ENCODE data around the gene CCDC17. TPM values are rescaled to one million over a fixed set of nuclear protein-coding genes. Genes with fewer than 3 reads are reported as not detected.

CCDC17 gene
- total RNA-seq = 4.3 TPM

DNA sequence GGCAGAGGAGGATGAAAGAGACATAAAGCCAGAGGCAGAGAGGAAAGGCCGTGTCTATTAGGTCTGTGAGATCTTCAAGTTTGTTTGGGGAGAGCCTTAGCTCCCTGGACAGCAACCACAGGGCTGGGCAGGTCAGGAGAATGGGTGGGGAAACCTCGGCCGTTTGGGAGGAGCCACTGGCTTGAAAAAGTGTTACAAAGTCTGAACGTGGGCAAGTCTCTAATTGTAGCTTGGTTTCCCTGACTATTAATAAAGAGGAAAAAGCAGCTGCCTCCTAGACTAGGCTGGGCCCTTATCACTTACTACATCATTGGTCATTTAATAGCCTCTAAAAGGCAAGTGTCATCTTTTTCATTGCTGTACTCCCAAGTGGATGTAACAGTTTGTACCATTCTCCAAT, at the start of gene CCDC17:
TSS of gene CCDC17 (minus strand) at position 83 of the 400 bp plus-strand sequence. CDS start 145 bp downstream, outside the sequence.
- no peak for DNase-seq (ENCODE audit: low read depth in 2 of 3, low spot score in 2 of 3)

DNA sequence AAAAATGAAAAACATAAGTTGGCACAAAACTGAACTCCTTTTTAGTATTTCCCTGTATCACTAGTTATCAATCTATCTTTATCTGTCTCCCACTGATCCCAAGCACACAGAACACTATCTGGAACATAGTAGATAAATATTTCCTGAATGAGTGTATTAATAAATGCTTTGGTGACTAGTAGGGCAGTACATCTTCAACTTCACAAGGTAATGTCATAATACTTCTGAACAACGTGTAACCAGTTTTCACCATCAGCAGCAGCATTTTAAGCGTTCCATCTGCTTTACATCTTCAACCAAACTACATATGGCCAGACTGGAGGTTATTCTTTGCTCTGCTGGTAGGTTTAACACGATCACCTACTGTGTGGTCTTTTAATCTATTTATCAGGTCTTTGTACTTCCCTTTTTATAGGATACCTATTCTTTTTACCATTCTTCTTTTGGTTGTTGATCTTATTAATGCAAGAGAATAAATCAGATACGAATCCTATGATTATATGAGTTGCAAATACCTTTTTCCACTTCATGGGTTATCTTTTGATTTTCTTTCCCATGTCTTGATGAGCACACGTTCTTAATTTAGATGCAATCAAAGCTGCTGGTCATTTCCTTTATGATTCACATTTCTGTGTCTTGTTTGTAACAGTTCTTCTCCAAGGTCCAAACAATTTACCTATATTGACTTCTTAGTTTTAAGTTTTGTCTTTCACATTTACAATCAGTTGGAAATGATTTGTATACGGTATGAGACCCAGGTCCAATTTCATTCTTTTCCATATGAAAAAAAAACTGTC, 46.2 kb upstream of the CCDC17 start:
- no peak for DNase-seq (ENCODE audit: low read depth in 2 of 3, low spot score in 2 of 3)

- DNase-seq (ENCODE audit: low read depth in 2 of 3, low spot score in 2 of 3) = no peak
These were observed 45.5 kb upstream of the CCDC17 start for GRCh38 chr1:45669379-45669778.

DNA sequence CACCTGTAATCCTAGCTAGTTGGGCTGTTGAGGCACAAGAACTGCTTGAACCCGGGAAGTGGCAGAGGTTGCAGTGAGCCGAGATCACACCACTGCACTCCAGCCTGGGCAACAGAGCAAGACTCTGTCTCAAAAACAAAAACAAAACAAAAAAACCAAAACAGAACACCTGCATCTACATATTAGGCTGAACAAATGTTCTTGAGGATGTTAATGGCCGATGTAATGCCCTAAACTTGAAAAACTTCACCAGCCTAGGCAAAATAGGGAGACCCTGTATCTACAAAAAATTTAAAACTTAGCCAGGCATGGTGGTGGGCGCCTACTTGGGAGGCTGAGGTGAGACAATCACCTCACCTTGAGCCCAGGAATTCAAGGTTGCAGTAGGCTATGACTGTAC, 44.7 kb upstream of the CCDC17 start:
- no peak for DNase-seq (ENCODE audit: low read depth in 2 of 3, low spot score in 2 of 3)

GRCh38 chr1:45667321-45668111, 43.7 kb upstream of the CCDC17 start:
- no peak for DNase-seq (ENCODE audit: low read depth in 2 of 3, low spot score in 2 of 3)

GRCh38 chr1:45666836-45667235, 43.0 kb upstream of the CCDC17 start:
- DNase-seq (ENCODE audit: low read depth in 2 of 3, low spot score in 2 of 3) = no peak

- no peak for DNase-seq (ENCODE audit: low read depth in 2 of 3, low spot score in 2 of 3)
These were observed 36.5 kb upstream of the CCDC17 start for GRCh38 chr1:45660336-45660735.

- DNase-seq (ENCODE audit: low read depth in 2 of 3, low spot score in 2 of 3) = no peak
These were observed 35.4 kb upstream of the CCDC17 start for GRCh38 chr1:45659222-45659621.

DNA sequence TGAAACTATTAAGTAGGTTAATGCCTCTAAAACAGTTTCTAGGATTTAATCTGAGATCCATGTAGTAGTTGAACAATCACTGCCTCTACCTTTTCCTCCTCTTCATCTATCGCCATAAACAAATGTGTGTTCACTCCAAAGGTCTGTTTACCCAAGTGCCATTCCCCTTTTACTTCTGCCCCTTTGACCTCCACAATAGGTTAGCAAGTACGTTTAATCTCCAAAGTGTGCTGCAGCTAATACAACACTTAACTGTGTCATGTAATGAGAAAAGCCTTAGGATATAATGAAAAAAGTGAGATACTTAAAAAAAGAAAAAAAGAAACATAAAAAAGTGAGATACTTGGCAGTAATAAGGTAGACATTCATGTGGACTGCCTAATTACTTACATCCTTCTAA, 34.3 kb upstream of the CCDC17 start:
- no peak for DNase-seq (ENCODE audit: low read depth in 2 of 3, low spot score in 2 of 3)

DNA sequence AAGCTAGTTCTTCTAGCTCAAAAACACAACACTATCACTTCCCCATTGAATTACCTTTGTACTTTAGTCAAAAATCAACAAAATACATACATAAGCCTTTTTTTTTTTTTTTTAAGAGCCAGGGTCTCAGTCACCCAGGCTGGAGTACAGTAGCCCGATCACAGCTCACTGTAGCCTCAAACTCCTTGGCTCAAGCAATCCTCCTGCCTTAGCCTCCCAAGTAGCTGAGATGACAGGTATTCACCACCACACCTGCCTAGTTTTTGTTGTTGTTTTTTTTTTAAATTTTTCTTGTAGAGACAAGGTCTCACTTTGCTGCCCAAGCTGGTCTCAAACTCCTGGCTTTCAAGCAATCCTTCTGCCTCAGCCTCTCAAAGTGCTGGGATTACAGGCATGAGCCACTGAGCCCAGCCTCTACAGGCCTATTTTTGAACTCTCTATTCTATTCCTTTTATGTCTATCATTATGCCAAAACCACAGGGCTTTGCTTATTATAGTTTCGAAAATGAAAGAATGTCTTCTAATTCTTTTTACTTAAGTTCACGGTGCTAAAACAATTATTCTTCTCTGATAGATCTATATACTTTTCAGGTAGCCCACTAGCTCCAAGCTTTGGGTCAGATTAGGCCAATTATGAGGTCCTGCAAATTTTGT, 32.8 kb upstream of the CCDC17 start:
- no peak for DNase-seq (ENCODE audit: low read depth in 2 of 3, low spot score in 2 of 3)

DNA sequence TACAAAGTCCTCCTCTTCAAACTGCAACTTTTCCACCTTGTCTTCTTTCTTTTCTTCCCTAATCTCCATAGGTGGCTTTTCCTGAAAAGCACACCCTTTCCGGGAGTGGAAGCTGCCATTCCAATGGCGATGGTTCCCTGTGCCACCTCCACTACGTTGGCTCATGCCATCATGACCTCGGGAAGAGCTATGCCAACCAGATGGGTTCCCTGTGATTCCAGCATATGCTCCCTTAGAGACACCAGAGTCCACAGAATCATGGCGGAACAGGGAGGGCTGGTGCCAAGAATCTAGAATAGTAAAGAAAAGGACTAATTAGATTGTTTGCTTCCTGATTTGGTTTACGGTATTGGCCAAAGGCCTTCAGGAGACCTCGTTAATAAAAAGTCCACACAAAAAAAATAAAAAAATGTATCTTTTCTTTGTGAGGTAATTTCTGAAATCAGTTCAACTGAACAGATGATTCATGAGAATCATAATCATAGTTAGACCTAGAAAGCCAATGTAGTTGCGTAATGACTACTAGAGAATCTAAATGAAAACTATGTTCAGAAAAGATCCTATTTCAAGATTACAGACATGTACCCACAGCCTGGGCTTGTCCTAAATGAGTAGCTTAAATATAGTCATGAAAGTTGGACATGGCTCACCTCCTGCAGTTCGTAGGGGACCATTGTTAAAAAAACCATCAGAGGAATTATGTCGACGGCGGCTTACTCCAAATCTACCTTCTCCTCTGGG, 30.9 kb upstream of the CCDC17 start:
- DNase-seq (ENCODE audit: low read depth in 2 of 3, low spot score in 2 of 3) = no peak

DNA sequence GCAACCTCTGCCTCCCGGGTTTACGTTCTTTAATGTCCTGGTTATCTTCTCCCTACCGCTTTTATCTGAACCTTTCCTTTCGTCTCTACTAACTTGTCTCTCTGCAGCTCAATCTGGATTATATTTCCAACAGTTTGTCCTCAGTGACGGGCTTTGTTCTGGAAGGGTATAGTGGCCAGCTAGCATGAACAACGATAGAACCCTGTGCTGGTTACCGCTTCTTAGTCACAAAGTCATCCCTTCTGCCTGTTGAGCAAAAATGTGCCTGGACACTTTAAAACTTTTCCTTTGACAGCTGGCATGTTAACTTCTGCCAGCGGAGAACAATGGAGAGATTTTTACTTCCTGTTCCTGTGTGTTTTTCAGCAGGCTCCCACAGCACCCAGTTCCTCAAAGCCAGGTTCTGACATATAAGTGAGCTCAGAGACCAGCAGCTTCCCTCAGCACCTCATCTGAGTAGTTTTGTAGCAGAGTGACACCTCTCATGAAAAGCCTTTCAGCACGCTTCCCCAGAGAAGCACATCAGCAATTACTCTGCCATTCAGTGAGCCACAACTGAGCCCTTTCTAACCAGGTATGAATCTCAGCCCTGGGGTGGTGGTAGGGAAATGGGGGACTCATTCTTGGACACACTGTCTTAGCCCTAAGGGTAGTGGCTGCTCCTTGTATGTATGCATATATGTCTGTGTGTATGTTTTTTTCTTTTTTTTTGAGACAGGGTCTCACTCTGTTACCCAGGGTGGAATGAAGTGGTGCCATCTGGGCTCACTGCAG, 23.6 kb upstream of the CCDC17 start:
- DNase-seq (ENCODE audit: low read depth in 2 of 3, low spot score in 2 of 3) = no peak

GRCh38 chr1:45644661-45645060, 20.8 kb upstream of the CCDC17 start:
- no peak for DNase-seq (ENCODE audit: low read depth in 2 of 3, low spot score in 2 of 3)

DNA sequence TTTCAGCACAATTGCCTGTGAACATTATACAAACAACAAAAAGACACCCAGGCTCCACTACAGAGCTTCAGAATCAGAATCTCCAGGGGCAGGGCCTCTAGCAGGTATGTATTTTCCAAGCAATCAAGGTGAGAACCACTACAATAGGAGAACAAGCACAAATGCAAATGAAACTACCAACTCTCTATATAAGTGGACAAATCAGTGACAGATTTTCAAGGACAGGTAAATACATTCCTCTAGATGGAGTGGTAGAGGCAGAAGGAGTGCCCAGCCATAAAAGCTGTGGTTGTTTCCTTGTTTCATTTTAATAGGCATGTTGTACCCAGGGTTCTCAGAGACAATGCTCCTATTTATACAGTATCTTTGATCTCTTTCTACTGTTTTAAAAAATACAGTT, 20.1 kb upstream of the CCDC17 start:
- peak in 1 of 3 donors; percentile 4 for DNase-seq (ENCODE audit: low read depth in 2 of 3, low spot score in 2 of 3)

- DNase-seq (ENCODE audit: low read depth in 2 of 3, low spot score in 2 of 3) = no peak
These were observed 19.5 kb upstream of the CCDC17 start for GRCh38 chr1:45643321-45643720.

DNA sequence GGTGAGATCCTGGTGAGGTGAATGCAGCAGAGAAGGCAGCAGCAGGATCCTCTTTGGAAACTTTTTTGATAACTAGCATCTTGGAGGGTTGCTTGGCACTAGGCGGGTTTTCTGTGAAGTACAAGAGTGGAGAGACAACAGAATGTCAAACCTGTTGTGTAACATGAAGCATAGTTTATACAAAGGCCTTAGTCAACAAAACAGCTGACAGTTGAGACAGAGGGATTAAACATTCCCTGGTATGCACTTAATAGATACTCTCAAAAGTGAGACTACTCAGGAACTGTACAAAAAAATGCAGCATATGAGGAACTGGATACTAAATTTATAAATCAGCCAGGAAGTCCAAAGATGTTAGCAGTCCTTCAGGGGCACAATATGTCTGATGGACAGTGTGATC, 16.4 kb upstream of the CCDC17 start:
- DNase-seq (ENCODE audit: low read depth in 2 of 3, low spot score in 2 of 3) = no peak

- DNase-seq (ENCODE audit: low read depth in 2 of 3, low spot score in 2 of 3) = no peak
These were observed 11.4 kb upstream of the CCDC17 start for GRCh38 chr1:45635211-45635610.

DNA sequence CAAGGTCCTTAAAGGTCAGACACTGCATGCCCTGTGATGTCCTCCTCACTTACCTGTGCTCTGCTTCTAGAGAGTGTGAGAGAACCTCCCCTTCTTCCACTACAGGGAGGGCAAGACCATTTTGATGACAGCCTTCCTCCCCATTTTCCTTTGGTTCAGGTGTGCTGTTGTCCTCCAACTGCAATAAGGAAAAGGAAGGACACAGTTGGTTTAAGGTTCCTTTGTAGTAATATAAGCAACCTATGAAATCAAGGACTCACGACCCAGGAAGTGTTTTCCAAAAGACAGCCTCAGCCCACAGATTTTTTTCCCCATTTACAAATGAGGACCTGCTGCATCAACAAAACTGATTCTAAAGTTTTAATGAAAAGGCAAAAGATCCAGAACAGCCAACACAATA, 6.6 kb upstream of the CCDC17 start:
- no peak for DNase-seq (ENCODE audit: low read depth in 2 of 3, low spot score in 2 of 3)

GRCh38 chr1:45629035-45629434, 5.2 kb upstream of the CCDC17 start:
- DNase-seq (ENCODE audit: low read depth in 2 of 3, low spot score in 2 of 3) = peak in 1 of 3 donors; percentile 29

Measured in hematopoietic multipotent progenitor cell (in vitro differentiated cells).